ENCODE measurements around the gene HS1BP3.

Gene HS1BP3

DNA sequence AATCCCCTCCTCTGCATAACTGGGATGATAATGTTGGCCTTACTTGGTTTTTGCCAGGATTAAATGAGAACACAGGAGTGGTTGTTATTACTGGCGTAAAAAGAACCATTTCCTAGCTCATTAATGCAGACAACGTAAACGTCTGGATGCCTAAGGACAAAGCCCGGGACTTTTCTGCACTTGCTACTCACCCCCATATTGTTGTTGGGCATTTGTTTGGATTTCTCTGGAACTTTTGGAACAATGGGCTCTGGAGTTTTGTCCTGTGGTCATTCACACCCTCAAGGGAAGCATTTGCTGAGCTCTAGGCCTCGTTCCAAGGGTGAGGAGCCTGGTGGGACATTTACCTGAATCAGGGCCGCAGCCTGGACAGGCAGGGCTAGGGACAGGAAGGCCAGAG lies 76.0 kb downstream of the HS1BP3 start:
- DNase-seq (no peak), ATAC-seq (replicated peaks) (no peak)
- Mint-ChIP-seq H3K4me3 (no peak overlapping the region), H3K9me3 (peaks cover 0 to 7% of the 10 kb centered on the region in 2 donors), H3K4me1 (ENCODE audit: low read depth in 2 of 2) (peaks cover 13 to 14% of the 10 kb centered on the region in 2 donors), H3K27me3 (no peaks in the 10 kb centered on the region), H3K36me3 (ENCODE audit: insufficient read depth) (peaks cover 3% of the 10 kb centered on the region), H3K27ac (peak overlapping the region; percentile 20 to 100)

DNA sequence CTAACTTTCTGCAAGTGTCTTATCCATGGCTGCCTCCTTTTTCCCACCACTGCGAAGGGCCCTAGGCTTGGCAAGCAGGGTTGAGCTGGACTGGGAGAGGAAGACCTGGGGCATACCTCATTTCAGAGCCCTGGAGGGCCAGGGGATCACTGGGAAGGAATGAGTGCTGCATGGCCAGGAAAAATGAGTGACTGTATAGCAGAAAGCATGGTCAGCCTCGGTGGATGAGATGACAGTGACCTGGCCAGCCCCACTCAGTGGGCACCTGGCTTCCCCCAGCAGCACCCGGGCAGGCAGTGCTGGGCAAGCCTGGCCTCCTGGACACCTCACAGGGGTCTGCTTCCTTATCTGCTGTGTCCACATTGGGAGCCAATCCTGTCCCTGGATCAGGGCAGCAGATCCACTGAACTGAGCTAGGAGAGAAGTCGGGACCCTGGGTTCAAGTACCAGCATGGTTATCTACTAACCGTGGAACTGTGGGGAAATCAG lies 76.4 kb downstream of the HS1BP3 start:
- peaks cover 3% of the 10 kb centered on the region for H3K36me3 Mint-ChIP-seq (ENCODE audit: insufficient read depth)
- peaks cover 13 to 14% of the 10 kb centered on the region in 2 donors for H3K4me1 Mint-ChIP-seq (ENCODE audit: low read depth in 2 of 2)
- H3K27ac Mint-ChIP-seq, result peak overlapping the region; percentile 16 to 62
- DNase-seq (no peak), ATAC-seq (replicated peaks) (no peak)
- no peak overlapping the region for H3K4me3 Mint-ChIP-seq
- peaks cover 0 to 7% of the 10 kb centered on the region in 2 donors for H3K9me3 Mint-ChIP-seq
- H3K27me3 Mint-ChIP-seq, result no peaks in the 10 kb centered on the region

DNA sequence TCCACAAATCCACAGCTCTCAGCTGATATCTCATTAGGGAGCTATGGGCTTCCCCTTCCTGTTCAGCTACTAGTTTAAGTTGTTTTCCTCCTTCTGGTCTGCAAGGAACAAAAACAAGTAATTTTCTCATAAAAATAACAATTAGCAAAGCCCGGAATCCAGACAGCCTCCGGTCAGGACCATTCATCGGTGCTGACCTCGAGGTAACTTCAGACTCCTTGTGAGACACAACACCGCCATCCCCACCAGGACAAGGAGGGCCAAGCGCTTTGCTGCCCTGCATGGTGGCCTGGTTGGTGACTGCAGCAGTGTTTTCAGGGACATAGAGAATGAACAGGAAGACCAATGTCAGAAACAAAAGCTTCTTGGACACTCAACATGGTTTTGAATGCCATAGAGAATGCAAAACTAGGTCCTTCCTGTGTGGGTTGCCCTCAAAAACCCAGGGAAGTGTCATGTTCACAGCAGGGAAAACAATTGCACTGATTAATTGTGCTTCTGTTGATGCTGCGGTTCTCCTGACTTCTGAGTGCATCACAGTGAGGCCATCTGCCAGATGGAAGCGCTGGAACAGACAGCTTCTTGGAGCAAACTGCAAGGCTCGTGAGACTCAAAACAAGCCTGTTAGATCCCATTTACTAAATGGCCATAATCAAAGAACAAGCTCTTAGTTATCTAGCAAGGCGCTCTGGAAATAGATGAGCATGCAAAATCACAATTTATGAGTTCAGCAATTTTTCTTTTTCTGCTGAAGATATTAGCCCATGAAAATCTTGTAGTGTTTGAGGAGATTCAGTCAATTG lies 77.1 kb downstream of the HS1BP3 start:
- Mint-ChIP-seq H3K9me3 (peaks cover 0 to 7% of the 10 kb centered on the region in 2 donors), H3K27ac (peak overlapping the region; percentile 16 to 62), H3K36me3 (ENCODE audit: insufficient read depth) (peaks cover 3% of the 10 kb centered on the region), H3K4me1 (ENCODE audit: low read depth in 2 of 2) (peaks cover 13 to 14% of the 10 kb centered on the region in 2 donors), H3K27me3 (no peaks in the 10 kb centered on the region), H3K4me3 (no peak overlapping the region)
- DNase-seq (no peak), ATAC-seq (replicated peaks) (no peak)

DNA sequence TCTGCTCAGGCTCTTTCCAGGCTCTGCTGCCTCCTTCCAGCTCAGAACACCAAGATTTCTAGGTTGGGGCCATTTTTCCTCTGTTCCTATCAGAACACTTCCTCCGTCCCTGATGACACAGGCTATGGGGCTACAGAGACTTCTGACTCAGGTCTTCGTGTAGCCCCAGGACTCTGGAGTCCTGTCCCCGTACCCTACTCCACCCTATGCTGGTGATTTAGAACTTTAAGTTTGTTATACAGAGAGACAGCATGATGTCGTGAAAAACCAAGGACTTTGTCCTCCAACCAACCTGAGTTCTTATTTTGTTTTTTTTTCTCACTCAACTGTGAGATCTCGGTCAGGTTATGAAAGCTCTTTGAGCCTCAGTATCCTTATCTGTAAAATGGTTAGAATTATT lies 78.7 kb downstream of the HS1BP3 start:
- Mint-ChIP-seq H3K27ac (peak overlapping the region; percentile 13 to 18), H3K9me3 (peaks cover 0 to 7% of the 10 kb centered on the region in 2 donors), H3K27me3 (peaks cover 0 to 2% of the 10 kb centered on the region in 2 donors), H3K4me1 (ENCODE audit: low read depth in 2 of 2) (peaks cover 13% of the 10 kb centered on the region in 2 donors), H3K36me3 (ENCODE audit: insufficient read depth) (peaks cover 7% of the 10 kb centered on the region), H3K4me3 (no peak overlapping the region)
- ATAC-seq (replicated peaks) (no peak), DNase-seq (no peak)

DNA sequence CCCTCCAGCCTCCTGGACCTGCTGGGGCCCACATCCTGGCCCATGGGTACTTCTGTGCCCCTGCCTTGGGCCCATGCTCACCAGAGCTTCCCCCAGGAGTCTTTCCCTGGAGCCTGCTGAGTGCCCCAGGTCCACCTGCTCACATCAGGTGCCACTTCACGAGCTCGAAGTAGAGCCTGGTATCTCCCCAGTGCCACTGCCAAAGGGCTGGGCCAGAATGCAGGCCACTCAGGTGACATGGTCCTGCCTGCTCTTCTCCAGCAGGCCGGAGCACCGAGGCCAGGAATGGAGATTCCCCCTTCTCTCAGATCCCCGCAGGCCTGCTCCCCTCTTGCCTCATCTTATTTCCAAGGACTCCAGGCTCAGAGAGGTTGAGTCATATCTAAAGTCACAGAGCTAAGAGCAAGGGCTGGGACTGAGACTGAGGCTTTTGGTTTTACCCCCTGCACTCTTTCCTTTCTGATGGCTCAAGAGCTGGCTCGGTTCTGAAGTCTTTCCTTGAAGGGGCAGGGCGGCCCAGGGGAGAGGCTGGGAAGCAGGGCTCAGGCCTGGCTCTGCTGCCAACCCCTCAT lies 79.2 kb downstream of the HS1BP3 start:
- no peak for DNase-seq
- Mint-ChIP-seq H3K36me3 (ENCODE audit: insufficient read depth) (peaks cover 7% of the 10 kb centered on the region), H3K4me1 (ENCODE audit: low read depth in 2 of 2) (peaks cover 9 to 10% of the 10 kb centered on the region in 2 donors), H3K4me3 (no peak overlapping the region), H3K27me3 (peaks cover 4 to 7% of the 10 kb centered on the region in 2 donors), H3K9me3 (peaks cover 0 to 4% of the 10 kb centered on the region in 2 donors), H3K27ac (peak overlapping the region; percentile 13 to 18)
- no peak for ATAC-seq (replicated peaks)

DNA sequence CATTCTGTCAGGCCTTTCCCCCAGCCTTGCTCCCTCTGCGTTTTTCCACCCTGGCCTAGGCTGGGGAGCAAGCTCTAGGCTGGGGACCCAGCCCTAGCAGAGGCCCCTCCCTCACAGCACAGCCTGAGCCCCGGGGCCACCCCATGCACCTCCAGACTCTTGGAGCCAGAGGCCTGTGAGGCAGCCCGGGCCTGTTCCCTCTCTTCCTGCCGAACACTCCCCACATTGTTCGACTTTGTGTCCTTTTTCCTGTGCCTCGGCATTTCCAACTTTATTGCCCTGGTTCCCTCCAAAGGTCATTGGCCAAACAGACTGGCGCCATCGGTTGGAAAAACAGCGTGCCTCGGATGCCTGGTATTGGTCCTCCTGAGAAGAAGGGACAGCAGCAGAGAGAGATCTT lies 79.7 kb downstream of the HS1BP3 start:
- no peak overlapping the region for H3K27ac Mint-ChIP-seq

DNA sequence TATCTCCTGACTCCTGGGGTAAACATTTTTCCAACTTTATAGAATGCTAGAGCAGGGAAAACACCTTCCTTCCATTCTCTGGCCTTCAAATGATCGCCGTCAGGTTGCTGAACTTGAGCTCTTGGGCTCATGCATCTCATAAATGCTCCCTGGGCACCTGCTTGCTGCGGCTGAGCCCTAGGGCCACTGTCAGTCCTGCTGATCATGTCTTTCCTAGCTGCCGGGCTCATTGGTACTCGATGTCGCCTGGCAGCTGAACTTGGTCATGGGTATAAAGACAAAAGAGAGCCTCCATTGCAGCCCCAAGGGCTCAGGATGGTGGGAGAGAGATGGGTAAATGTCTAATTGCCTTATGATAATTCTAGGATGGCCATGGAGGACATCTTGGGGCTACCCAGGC lies 80.6 kb downstream of the HS1BP3 start:
- DNase-seq (no peak), ATAC-seq (replicated peaks) (no peak)
- H3K36me3 Mint-ChIP-seq (ENCODE audit: insufficient read depth), result peaks cover 7% of the 10 kb centered on the region
- H3K9me3 Mint-ChIP-seq, result no peaks in the 10 kb centered on the region
- H3K27ac Mint-ChIP-seq, result peak overlapping the region in 1 of 2 donors; percentile 2
- H3K4me3 Mint-ChIP-seq, result no peak overlapping the region
- H3K27me3 Mint-ChIP-seq, result peaks cover 6 to 21% of the 10 kb centered on the region in 2 donors
- peaks cover 0 to 4% of the 10 kb centered on the region in 2 donors for H3K4me1 Mint-ChIP-seq (ENCODE audit: low read depth in 2 of 2)

More for the DNA sequence above, 79.7 kb downstream of the HS1BP3 start:
- Mint-ChIP-seq H3K36me3 (ENCODE audit: insufficient read depth) (peaks cover 7% of the 10 kb centered on the region), H3K9me3 (no peaks in the 10 kb centered on the region), H3K4me3 (no peak overlapping the region), H3K27me3 (peaks cover 6 to 12% of the 10 kb centered on the region in 2 donors), H3K4me1 (ENCODE audit: low read depth in 2 of 2) (peaks cover 4 to 5% of the 10 kb centered on the region in 2 donors)
- ATAC-seq (replicated peaks) (no peak), DNase-seq (no peak)

DNA sequence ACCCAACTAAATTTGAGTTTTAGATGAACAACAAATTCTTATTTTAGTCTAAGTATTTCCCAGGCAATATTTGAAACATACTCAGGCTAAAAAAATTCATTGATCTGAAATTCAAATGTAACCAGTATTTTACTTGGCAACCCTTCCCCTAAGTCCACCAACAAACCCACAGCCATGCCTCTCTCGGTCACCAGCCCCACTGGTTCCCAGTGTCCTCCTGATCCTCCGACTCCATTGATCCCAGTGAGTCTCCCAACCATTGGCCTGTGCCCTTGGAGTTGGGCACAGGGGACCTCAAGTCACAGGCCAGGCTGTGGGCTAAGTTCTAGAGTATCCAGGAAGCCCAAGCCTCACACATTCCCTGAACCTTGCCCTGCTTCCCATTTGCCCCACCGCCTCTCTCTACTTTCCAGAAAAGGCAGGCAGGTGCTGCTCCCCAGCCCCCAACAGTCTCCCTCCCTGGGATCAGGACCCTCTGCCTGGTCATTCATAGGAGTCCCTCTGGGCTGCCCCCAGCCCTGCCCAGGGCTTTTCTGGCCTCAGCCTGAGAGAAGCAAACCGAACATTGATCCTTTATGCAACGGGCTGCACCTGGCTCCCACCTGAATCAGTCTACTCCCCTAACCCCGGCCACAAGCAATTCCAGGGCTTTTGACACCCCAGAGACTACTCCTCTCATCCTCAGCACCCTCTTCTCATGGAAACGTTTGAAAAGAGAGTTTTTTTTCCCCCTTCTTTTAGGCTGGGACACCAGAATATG lies 81.3 kb downstream of the HS1BP3 start:
- no peak for DNase-seq
- ATAC-seq (replicated peaks), result no peak
- Mint-ChIP-seq H3K9me3 (no peaks in the 10 kb centered on the region), H3K27me3 (peaks cover 6 to 27% of the 10 kb centered on the region in 2 donors), H3K36me3 (ENCODE audit: insufficient read depth) (peaks cover 7% of the 10 kb centered on the region), H3K4me1 (ENCODE audit: low read depth in 2 of 2) (peaks cover 0 to 4% of the 10 kb centered on the region in 2 donors), H3K27ac (peak overlapping the region in 1 of 2 donors; percentile 68), H3K4me3 (no peak overlapping the region)

DNA sequence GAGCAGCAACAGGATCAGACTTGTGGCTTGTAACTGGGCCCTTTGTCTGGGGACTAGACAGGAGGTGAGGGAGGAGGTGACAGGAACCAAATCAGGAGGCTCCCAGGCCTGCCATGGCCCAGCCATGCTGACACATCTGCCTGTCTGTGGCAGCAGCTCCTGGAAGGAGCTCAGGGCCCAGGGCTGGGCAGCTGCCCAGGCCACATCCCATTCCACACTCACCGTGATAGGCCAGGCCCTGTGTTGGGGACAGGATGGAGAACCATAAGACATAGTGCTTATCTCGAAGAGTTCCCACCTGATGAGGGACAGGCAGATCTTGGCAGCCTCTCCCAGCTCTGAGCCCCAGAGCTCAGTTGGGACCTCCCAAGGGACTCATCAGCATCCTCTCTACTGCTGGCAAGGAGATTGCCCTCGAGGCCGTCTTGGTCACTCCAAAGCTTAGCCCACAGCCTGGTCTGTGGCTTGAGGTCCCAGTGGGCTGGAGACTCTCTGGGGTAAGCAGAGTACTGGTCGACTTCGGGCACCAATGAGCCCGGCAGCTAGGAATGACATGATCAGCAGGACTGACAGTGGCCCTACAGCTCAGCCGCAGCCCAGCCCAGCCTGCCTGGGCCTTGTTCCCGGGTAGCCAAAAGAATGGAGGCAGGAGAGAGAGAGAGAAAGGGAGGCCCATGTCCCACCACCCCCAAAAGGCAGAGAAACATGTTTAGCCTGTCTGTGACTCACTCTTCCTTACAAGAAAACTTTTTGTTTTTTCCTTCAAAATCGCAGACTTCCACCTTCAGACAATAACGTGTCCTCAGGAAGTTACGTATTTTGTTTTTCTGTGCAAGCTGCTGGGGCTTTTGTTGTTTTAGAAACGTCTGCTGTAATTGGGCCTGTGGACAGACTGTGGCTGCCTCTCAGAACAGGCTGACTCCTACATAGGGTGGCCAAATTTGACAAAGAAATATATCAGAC lies 82.1 kb downstream of the HS1BP3 start:
- Mint-ChIP-seq H3K36me3 (ENCODE audit: insufficient read depth) (peaks cover 7% of the 10 kb centered on the region), H3K27me3 (peaks cover 6 to 27% of the 10 kb centered on the region in 2 donors), H3K27ac (peak overlapping the region in 1 of 2 donors; percentile 78), H3K9me3 (no peaks in the 10 kb centered on the region), H3K4me3 (no peak overlapping the region), H3K4me1 (ENCODE audit: low read depth in 2 of 2) (peaks cover 0 to 2% of the 10 kb centered on the region in 2 donors)
- DNase-seq (no peak), ATAC-seq (replicated peaks) (no peak)

DNA sequence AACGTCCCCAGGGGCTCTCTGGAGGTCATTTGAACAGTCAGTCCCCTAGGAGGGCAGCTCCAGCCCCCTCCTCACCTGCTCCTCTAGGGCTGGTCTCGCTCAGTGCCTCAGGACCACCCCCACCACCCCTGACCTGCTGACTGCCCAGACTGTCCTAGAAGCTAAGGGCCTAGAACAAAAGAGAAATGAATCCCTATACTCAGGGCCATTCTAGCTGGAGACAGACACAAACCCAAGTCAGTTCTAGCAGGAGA lies 83.0 kb downstream of the HS1BP3 start:
- no peak for DNase-seq
- no peak for ATAC-seq (replicated peaks)
- Mint-ChIP-seq H3K27me3 (peaks cover 10 to 33% of the 10 kb centered on the region in 2 donors), H3K27ac (peak overlapping the region in 1 of 2 donors; percentile 46), H3K4me3 (no peak overlapping the region), H3K4me1 (ENCODE audit: low read depth in 2 of 2) (peaks cover 0 to 2% of the 10 kb centered on the region in 2 donors), H3K9me3 (no peaks in the 10 kb centered on the region), H3K36me3 (ENCODE audit: insufficient read depth) (peaks cover 7% of the 10 kb centered on the region)
